HG03139 (cell line): Measurements from ENCODE around the gene PLCH2.
"Not testable (repeated sequence)": the region's sequence is repeated elsewhere in the genome, so short reads cannot be mapped to it uniquely, and the experiment has no call there.

Experiments
- ATAC-seq: cut with Tn5 transposase; IDR thresholded peaks from one replicate; pipeline ENCODE4 v1.9.1; 2021; ENCODE audit not compliant: unreplicated experiment

Gene PLCH2

DNA sequence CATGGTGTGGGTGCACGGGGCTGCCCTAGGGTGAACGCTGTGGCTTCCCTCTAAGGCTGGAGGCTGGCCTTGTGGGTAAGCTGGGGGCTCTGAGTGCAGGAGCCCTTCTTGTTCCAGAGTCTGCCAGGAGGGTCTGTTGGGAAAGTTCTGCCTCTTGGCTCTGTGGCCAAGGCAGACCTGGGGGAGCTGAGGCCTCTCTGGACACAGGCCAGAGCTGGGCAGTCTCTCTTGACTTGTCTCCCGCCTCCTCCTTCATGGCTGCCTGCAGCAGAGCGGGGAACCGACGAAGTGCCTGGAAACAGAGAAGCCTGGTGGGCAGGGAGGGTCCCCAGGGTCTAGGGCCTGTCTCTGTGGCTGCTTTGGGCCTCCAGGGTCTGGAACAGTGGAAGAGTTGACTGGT, 33.4 kb upstream of the PLCH2 start:
- ATAC-seq, result no peak

GRCh38 chr1:2443277-2444137, 32.6 kb upstream of the PLCH2 start:
- no peak for ATAC-seq

- no peak for ATAC-seq
Observed at GRCh38 chr1:2444138-2444591, 31.9 kb upstream of the PLCH2 start.

- ATAC-seq, result no peak
Observed at GRCh38 chr1:2445162-2445822, 30.8 kb upstream of the PLCH2 start.

- no peak for ATAC-seq
Observed at GRCh38 chr1:2445823-2446215, 30.3 kb upstream of the PLCH2 start.

- ATAC-seq, result no peak
Observed at GRCh38 chr1:2446394-2446793, 29.7 kb upstream of the PLCH2 start.

GRCh38 chr1:2446861-2447260, 29.2 kb upstream of the PLCH2 start:
- ATAC-seq, result no peak

- no peak for ATAC-seq
Observed at GRCh38 chr1:2447276-2448097, 28.6 kb upstream of the PLCH2 start.

DNA sequence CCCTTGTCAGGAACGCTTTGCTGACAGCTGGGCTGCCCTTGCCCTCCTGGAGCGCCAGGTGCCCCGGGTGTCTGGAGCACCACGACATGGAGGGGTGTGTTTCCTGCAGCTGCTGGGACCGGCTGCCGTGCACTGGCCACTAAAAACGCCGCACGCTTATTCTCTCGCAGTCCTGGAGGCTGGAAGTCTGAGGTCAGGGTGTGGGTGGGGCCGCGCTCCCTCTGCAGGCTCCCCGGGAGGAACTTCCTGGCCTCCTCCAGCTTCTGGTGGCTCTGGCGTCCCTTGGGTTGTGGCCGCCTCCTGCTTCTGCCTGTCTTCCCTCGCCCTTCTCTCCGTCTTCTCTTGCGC, 28.0 kb upstream of the PLCH2 start:
- no peak for ATAC-seq

GRCh38 chr1:2449636-2450454, 26.2 kb upstream of the PLCH2 start:
- ATAC-seq, result no peak

- no peak for ATAC-seq
Observed at GRCh38 chr1:2451741-2452140, 24.3 kb upstream of the PLCH2 start.

DNA sequence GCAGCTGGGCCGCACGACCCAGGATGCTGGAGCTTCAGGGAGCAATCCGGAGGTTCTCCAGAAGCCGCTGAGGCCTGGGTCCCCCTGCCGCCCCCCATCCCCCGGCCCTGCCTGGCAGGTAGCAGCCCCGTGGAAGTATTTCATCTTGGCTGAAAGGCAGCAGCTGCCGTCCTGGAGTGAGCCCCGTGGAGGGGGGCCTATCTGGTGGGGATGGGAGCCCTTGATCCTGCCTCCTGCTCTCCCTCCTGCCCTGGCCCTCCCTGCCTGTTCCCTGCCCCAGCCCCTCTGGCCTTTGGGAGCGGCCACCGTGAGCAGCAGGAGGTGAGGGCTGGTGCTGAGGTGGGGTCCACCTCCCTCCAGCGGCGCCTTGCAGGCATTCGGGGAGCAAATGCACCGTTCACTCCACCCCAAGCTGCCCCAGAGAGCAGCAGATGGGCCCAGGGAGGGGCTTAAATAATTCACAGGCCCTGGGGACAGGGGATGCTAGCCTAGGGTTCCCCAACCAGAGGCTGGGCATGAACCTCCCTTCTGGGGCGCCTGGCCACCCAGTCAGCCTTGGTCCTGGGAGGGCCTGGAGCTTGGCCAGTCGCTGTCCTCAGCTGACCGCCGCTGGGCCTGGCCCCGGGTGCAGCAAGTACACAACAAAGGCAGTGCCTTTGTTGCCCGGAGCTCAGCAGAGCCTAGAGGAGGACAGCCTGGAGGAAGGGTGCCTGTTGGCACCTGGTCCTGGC, 23.7 kb upstream of the PLCH2 start:
- no peak for ATAC-seq

DNA sequence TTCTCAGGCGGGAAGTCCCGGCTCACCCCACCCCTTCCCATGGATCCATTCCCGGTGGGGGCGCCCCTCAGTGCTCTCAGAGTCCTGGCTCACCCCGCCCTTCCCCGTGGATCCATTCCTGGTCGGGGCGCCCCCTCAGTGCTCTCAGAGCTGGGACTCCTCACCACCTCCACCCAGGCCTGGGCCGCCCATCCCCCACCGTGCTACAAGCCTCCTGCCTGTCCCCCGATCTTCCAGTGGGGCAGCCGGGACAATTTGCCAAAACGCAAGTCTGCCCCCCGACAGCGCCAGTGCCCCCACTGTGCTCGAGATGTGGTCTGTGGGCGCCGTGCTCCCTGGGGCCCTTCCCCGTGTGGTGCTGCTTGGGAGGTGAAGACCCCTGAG, 23.2 kb upstream of the PLCH2 start:
- ATAC-seq, result no peak

- ATAC-seq, result no peak
Observed at GRCh38 chr1:2454227-2454626, 21.9 kb upstream of the PLCH2 start.

GRCh38 chr1:2455757-2456156, 20.3 kb upstream of the PLCH2 start:
- ATAC-seq, result no peak

DNA sequence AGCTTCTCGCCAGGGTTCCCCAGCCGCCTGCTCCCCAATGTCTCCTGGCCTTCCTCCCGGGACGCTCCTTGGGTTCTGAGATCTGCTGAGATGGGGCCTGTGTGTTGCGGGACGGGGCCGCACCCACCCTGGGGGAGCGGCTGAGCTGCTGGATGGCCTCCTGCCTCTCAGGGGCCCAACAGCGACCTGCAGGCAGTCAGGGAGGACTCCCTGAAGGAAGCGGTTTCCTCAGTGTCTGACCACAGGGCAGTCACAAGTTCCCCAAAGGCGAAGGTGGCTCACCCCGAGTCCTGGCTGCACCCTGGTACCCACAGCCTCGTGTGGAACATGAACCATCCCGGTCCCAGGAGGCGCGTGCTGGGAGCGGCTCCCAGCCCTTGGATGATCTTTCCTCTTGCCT, 18.6 kb upstream of the PLCH2 start:
- no peak for ATAC-seq

- ATAC-seq, result no peak
Observed at GRCh38 chr1:2458687-2459086, 17.4 kb upstream of the PLCH2 start.

DNA sequence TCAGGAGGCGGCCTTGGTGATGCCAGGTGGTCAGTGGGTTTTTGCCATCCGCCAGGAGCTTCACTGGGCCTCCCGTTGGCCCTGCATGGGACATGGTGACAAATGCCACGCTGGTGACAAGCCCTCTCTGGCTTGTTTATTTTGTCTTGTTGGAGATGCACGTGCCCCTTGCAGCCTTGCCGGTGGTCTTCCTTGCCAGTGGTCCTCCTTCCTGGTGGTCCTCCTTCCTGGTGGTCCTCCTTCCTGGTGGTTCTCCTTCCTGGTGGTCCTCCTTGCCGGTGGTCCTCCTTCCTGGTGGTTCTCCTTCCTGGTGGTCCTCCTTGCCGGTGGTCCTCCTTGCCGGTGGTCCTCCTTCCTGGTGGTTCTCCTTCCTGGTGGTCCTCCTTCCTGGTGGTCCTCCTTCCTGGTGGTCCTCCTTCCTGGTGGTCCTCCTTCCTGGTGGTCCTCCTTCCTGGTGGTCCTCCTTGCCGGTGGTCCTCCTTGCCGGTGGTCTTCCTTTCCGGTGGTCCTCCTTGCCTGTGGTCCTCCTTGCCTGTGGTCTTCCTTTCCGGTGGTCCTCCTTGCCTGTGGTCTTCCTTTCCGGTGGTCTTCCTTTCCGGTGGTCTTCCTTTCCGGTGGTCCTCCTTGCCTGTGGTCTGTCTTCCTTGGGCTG, 16.9 kb upstream of the PLCH2 start:
- ATAC-seq, result not testable (repeated sequence)

GRCh38 chr1:2459757-2460156, 16.3 kb upstream of the PLCH2 start:
- ATAC-seq, result no peak

DNA sequence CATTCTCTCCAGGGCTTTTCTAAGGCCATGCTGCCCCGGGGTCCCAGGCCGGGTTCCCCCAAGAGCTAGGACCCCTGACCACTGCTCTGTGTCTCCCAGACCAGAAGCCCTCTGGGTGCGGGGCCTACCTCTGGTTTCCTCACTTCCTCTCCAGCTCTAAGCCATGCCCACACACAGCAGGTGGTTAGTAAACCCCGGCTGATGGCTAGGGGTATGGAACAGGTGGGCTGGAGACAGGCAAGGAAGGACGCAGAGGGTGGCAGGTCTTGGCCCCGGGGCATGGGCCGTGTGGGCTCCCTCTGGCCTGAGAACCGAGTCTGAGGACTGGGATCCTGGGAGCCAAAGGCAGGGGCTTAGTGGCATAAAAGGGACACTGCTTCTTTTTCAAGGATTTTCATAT, 15.9 kb upstream of the PLCH2 start:
- no peak for ATAC-seq
